ENCODE data around the gene RUSC1. TPM values are rescaled to one million over a fixed set of nuclear protein-coding genes. Genes with fewer than 3 reads are reported as not detected.

Gene RUSC1
- total RNA-seq, 1 donor from 2014 or later = 43.9 TPM

GRCh38 chr1:155297384-155297783 lies 23.3 kb upstream of the RUSC1 start:
- no peak for DNase-seq (ENCODE audit: low spot score)
- Mint-ChIP-seq H3K27me3 (ENCODE audit: low read depth) (peaks cover 4% of the 10 kb centered on the region), H3K4me3 (ENCODE audit: unreplicated experiment) (no peak overlapping the region), H3K27ac (ENCODE audit: unreplicated experiment) (no peak overlapping the region), H3K9me3 (ENCODE audit: low read depth) (no peaks in the 10 kb centered on the region), H3K36me3 (ENCODE audit: low read depth) (no peaks in the 10 kb centered on the region), H3K4me1 (ENCODE audit: low read depth) (no peaks in the 10 kb centered on the region)
- TF ChIP-seq, protein P1, sequence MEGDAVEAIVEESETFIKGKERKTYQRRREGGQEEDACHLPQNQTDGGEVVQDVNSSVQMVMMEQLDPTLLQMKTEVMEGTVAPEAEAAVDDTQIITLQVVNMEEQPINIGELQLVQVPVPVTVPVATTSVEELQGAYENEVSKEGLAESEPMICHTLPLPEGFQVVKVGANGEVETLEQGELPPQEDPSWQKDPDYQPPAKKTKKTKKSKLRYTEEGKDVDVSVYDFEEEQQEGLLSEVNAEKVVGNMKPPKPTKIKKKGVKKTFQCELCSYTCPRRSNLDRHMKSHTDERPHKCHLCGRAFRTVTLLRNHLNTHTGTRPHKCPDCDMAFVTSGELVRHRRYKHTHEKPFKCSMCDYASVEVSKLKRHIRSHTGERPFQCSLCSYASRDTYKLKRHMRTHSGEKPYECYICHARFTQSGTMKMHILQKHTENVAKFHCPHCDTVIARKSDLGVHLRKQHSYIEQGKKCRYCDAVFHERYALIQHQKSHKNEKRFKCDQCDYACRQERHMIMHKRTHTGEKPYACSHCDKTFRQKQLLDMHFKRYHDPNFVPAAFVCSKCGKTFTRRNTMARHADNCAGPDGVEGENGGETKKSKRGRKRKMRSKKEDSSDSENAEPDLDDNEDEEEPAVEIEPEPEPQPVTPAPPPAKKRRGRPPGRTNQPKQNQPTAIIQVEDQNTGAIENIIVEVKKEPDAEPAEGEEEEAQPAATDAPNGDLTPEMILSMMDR (IDR thresholded peaks at IDR 0.05) = no peak

DNA sequence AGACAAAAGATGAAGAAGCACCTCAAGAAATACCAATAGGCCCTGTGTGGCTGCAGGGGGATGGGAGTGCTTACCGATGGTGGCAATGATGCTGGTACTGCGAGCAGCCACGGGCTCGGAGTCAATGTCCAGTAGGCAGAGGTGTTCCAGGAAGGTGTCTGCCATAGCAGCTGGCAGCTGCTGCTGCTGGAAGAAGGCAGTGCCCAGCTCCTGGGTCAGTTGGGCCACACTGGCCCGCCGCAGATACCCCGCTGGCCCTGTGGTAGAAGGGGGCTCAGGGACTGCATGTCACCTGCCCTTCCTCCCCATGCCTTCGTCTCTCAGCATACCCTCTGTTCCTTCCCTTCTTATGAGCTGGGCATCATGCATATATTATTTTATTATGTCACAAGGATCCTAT lies 20.7 kb upstream of the RUSC1 start:
- Mint-ChIP-seq H3K36me3 (ENCODE audit: low read depth) (no peaks in the 10 kb centered on the region), H3K27me3 (ENCODE audit: low read depth) (peaks cover 4% of the 10 kb centered on the region), H3K4me1 (ENCODE audit: low read depth) (peaks cover 8% of the 10 kb centered on the region), H3K27ac (ENCODE audit: unreplicated experiment) (no peak overlapping the region), H3K4me3 (ENCODE audit: unreplicated experiment) (no peak overlapping the region), H3K9me3 (ENCODE audit: low read depth) (no peaks in the 10 kb centered on the region)
- TF ChIP-seq, protein P1 (IDR thresholded peaks at IDR 0.05) = no peak
- DNase-seq (ENCODE audit: low spot score) = no peak

- TF ChIP-seq, protein P1 (IDR thresholded peaks at IDR 0.05) = no peak
- H3K4me1 Mint-ChIP-seq (ENCODE audit: low read depth) = peaks cover 15% of the 10 kb centered on the region
- DNase-seq (ENCODE audit: low spot score) = no peak
- H3K36me3 Mint-ChIP-seq (ENCODE audit: low read depth) = no peaks in the 10 kb centered on the region
- H3K4me3 Mint-ChIP-seq (ENCODE audit: unreplicated experiment) = no peak overlapping the region
- H3K9me3 Mint-ChIP-seq (ENCODE audit: low read depth) = no peaks in the 10 kb centered on the region
- no peak overlapping the region for H3K27ac Mint-ChIP-seq (ENCODE audit: unreplicated experiment)
- H3K27me3 Mint-ChIP-seq (ENCODE audit: low read depth) = peaks cover 4% of the 10 kb centered on the region
Measured at GRCh38 chr1:155300553-155301329, 20.0 kb upstream of the RUSC1 start.

DNA sequence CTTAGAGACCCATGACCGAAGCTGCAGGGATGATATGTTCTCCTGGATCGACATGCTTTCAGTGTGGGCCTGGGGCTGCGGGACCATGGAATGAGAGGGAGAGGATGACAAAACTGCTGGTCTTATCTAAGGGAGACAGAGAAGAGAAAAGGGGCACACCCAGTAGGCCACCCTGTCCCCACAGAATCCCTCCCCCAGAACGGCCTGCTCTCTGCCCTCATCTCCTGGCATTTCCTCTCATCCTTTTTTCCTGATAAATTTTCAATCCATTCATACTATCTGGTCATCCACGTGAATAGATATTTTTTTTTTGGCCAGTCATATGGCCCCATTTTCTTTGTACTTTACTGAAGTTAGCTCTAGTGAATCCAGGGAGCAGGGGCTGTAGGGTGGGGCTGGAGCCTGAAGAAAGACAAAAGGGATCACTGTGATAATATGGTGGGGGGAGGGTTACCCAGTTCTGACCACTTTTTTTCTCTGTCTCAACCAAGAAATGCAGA lies 19.3 kb upstream of the RUSC1 start, which contains the start of gene PKLR:
Gene PKLR, minus strand, starts transcription at position 97 of the 500 bp plus-strand sequence. Its CDS starts 43 bp downstream, at position 54.
- peaks cover 22% of the 10 kb centered on the region for H3K4me1 Mint-ChIP-seq (ENCODE audit: low read depth)
- no peaks in the 10 kb centered on the region for H3K36me3 Mint-ChIP-seq (ENCODE audit: low read depth)
- H3K9me3 Mint-ChIP-seq (ENCODE audit: low read depth) = no peaks in the 10 kb centered on the region
- H3K4me3 Mint-ChIP-seq (ENCODE audit: unreplicated experiment) = no peak within 1 kb of the TSS
- DNase-seq (ENCODE audit: low spot score) = no peak
- H3K27me3 Mint-ChIP-seq (ENCODE audit: low read depth) = peaks cover 4% of the 10 kb centered on the region
- no peak within 1 kb of the TSS for H3K27ac Mint-ChIP-seq (ENCODE audit: unreplicated experiment)
- TF ChIP-seq, protein P1 (IDR thresholded peaks at IDR 0.05) = no peak

DNA sequence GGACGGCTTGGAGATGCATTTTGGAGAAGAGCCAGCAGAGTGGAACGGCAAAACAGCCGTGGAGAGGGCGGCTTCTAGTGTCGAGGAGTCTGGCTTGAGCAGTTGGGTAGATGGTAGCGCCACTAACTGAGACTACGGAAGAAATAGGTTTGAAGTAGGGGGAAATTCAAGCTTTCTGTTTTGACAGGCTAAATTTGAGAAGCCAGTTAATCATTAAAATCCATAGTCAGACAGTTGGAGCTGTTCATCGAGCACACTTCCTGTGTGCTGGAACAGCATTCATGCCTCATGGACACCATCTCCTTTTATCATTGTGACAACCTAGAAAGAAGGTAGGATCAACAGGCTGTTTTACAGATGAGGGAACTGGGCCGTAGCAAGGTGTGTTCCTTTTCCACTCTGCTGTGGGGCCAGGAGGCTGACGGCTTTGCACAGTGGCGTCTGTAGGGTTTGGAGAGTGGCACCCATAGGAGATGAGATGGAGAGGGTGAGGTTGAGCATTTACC lies 16.1 kb upstream of the RUSC1 start:
- Mint-ChIP-seq H3K4me1 (ENCODE audit: low read depth) (peaks cover 42% of the 10 kb centered on the region), H3K9me3 (ENCODE audit: low read depth) (no peaks in the 10 kb centered on the region), H3K4me3 (ENCODE audit: unreplicated experiment) (no peak overlapping the region), H3K27ac (ENCODE audit: unreplicated experiment) (peak overlapping the region; percentile 65), H3K27me3 (ENCODE audit: low read depth) (no peaks in the 10 kb centered on the region), H3K36me3 (ENCODE audit: low read depth) (no peaks in the 10 kb centered on the region)
- DNase-seq (ENCODE audit: low spot score) = no peak
- TF ChIP-seq, protein P1 (IDR thresholded peaks at IDR 0.05) = no peak

Measured in chondrocyte (in vitro differentiated cells).